MM.1S (cell line): ENCODE data around the gene VSNL1.

Source experiments
- DNase-seq: peaks from one replicate; pipeline ENCODE4 v3.0.0-alpha.2; 2015
- H2AFZ ChIP-seq: fragments of 300-600 bp; sonication (generic); 2 replicates; pipeline ENCODE4 v1.6.0; 2016; ENCODE audit warnings: antibody characterized with exemption, low read length
- H3F3A ChIP-seq: fragments of 300-600 bp; sonication (generic); 2 replicates; pipeline ENCODE4 v1.6.1; 2016; ENCODE audit warnings: mild to moderate bottlenecking, antibody characterized with exemption, low read length, moderate library complexity, mixed read lengths; ENCODE audit not compliant: insufficient read depth
- H3K27ac ChIP-seq: fragments of 300-600 bp; sonication (generic); 2 replicates; pipeline ENCODE4 v1.5.1; 2016; ENCODE audit warnings: mild to moderate bottlenecking, low read length
- H3K27me3 ChIP-seq: fragments of 300-600 bp; sonication (generic); replicated peaks from 2 replicates; pipeline ENCODE4 v1.6.0; 2016; ENCODE audit warnings: low read length; ENCODE audit not compliant: insufficient read depth
- H3K36me3 ChIP-seq: fragments of 300-600 bp; sonication (generic); replicated peaks from 2 replicates; pipeline ENCODE4 v1.6.1; 2016; ENCODE audit warnings: mild to moderate bottlenecking, low read length, mixed read lengths; ENCODE audit not compliant: insufficient read depth
- H3K4me1 ChIP-seq: fragments of 300-600 bp; sonication (generic); 2 replicates; pipeline ENCODE4 v1.6.1; 2016; ENCODE audit warnings: low read length, mixed read lengths
- H3K4me2 ChIP-seq: fragments of 300-600 bp; sonication (generic); 2 replicates; pipeline ENCODE4 v1.6.0; 2016; ENCODE audit warnings: low read depth, low read length
- H3K4me3 ChIP-seq: fragments of 300-600 bp; sonication (generic); 2 replicates; pipeline ENCODE4 v1.5.1; 2016; ENCODE audit warnings: low read length, mixed read lengths
- H3K79me2 ChIP-seq: fragments of 300-600 bp; sonication (generic); 2 replicates; pipeline ENCODE4 v1.6.1; 2016; ENCODE audit warnings: mixed run types, low read length, mixed read lengths
- H3K9ac ChIP-seq: fragments of 300-600 bp; sonication (generic); 2 replicates; pipeline ENCODE4 v1.6.1; 2016; ENCODE audit warnings: low read length, mixed read lengths
- H3K9me2 ChIP-seq: fragments of 300-600 bp; sonication (generic); replicated peaks from 2 replicates; pipeline ENCODE4 v1.6.1; 2016; ENCODE audit warnings: mild to moderate bottlenecking, low read length, mixed read lengths; ENCODE audit not compliant: insufficient read depth
- H3K9me3 ChIP-seq: fragments of 300-600 bp; sonication (generic); replicated peaks from 2 replicates; pipeline ENCODE4 v1.6.1; 2016; ENCODE audit warnings: mild to moderate bottlenecking, low read length, mixed read lengths; ENCODE audit not compliant: insufficient read depth
- H4K20me1 ChIP-seq: fragments of 300-600 bp; sonication (generic); 2 replicates; pipeline ENCODE4 v1.6.1; 2016; ENCODE audit warnings: mild to moderate bottlenecking, low read length, moderate library complexity, mixed read lengths; ENCODE audit not compliant: insufficient read depth
- CTCF ChIP-seq: fragments of 300-600 bp; sonication (generic); IDR thresholded peaks from 2 replicates; pipeline ENCODE4 v1.5.1; 2016; ENCODE audit warnings: antibody characterized with exemption, low read length, mixed read lengths
- EZH2 ChIP-seq: fragments of 300-600 bp; sonication (generic); optimal IDR thresholded peaks from 2 replicates; pipeline ENCODE3; 2017; ENCODE audit warnings: low read depth, mild to moderate bottlenecking, antibody characterized with exemption, low read length, mixed read lengths
- EZH2phosphoT487 ChIP-seq: fragments of 300-600 bp; sonication (generic); IDR thresholded peaks from 2 replicates; pipeline ENCODE4 v1.6.1; 2018; ENCODE audit warnings: antibody characterized with exemption, low read length

Gene VSNL1

GRCh38 chr2:17627434-17627833 is 86.9 kb downstream of the VSNL1 start:
- H3K36me3 ChIP-seq: no peaks in the 10 kb centered on the region
- TF ChIP-seq CTCF (no peak), EZH2phosphoT487 (no peak), EZH2 (no peak)
- H3K4me1 ChIP-seq: peaks cover 26% of the 10 kb centered on the region
- no peaks in the 10 kb centered on the region for H3K79me2 ChIP-seq
- H3K4me2 ChIP-seq: 0 out of 2 replicates have a peak overlapping the region, but pooled peaks have one; percentile 47
- H2AFZ ChIP-seq: no peak overlapping the region
- peak; percentile 23 for DNase-seq
- H3K9me3 ChIP-seq: no peaks in the 10 kb centered on the region
- H4K20me1 ChIP-seq: no peaks in the 10 kb centered on the region
- H3F3A ChIP-seq: peaks cover 14% of the 10 kb centered on the region
- no peak overlapping the region for H3K4me3 ChIP-seq
- H3K9ac ChIP-seq: no peak overlapping the region
- no peaks in the 10 kb centered on the region for H3K27me3 ChIP-seq
- H3K9me2 ChIP-seq: no peaks in the 10 kb centered on the region
- peak overlapping the region; percentile 53; the same call in 1 of the 2 replicates for H3K27ac ChIP-seq

GRCh38 chr2:17628349-17629261 is 88.1 kb downstream of the VSNL1 start:
- Histone ChIP-seq H3K79me2 (no peaks in the 10 kb centered on the region), H3K27me3 (no peaks in the 10 kb centered on the region), H2AFZ (no peak overlapping the region), H3K4me2 (peak overlapping the region; percentile 47), H3K4me3 (no peak overlapping the region), H3K4me1 (peaks cover 26% of the 10 kb centered on the region), H3K9me3 (no peaks in the 10 kb centered on the region), H3K9ac (peak overlapping the region; percentile 2; the same call in 1 of the 2 replicates), H3K27ac (peak overlapping the region; percentile 53; the same call in 1 of the 2 replicates), H3K36me3 (no peaks in the 10 kb centered on the region), H4K20me1 (no peaks in the 10 kb centered on the region), H3F3A (peaks cover 14% of the 10 kb centered on the region), H3K9me2 (no peaks in the 10 kb centered on the region)
- DNase-seq: peak; percentile 75
- TF ChIP-seq EZH2 (no peak), EZH2phosphoT487 (no peak), CTCF (no peak)

GRCh38 chr2:17630089-17630488 is 89.6 kb downstream of the VSNL1 start:
- Histone ChIP-seq H3K36me3 (no peaks in the 10 kb centered on the region), H4K20me1 (no peaks in the 10 kb centered on the region), H3K9ac (no peak overlapping the region), H3K79me2 (no peaks in the 10 kb centered on the region), H2AFZ (no peak overlapping the region), H3K9me2 (no peaks in the 10 kb centered on the region), H3K27me3 (no peaks in the 10 kb centered on the region), H3K4me3 (no peak overlapping the region), H3K9me3 (no peaks in the 10 kb centered on the region), H3F3A (peaks cover 14% of the 10 kb centered on the region), H3K4me1 (peaks cover 26% of the 10 kb centered on the region), H3K4me2 (no peak overlapping the region), H3K27ac (no peak overlapping the region)
- no peak for TF ChIP-seq EZH2phosphoT487
- no peak for TF ChIP-seq CTCF
- no peak for TF ChIP-seq EZH2
- no peak for DNase-seq
